ENCODE results near the gene NARS2. TPM values are rescaled to one million over a fixed set of nuclear protein-coding genes. Genes with fewer than 3 reads are reported as not detected.

Gene NARS2
- total and polyA plus RNA-seq, 10 of the 15 experiments (the other 5 are each of a cell fraction or from before 2014, with no cell fraction given): 22.2 to 45.3 (median 36.3) TPM

DNA sequence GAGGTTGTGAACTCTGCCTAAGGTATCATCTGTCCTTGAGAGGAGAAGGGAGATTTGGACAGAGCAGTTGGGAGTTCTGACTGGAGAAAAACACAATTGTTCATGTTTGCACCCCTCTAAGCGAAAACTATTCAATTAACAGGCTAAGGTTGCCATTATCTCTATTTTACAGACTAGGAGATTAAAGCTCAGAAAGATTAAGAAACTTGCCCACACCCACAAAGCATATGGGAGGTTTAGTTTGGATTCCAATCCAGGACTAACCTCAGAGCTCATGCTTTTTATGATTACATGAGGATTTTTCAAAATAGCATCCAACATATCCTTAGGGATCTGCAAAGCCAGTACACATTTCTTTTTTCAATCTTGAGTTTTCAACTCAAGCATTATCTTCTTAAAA is 179.1 kb downstream of the NARS2 start:
- ChIA-PET CTCF (no interaction called here), SMC1A (ENCODE audit: uncharacterized antibody, unreplicated experiment) (interaction anchor here (0.6 to 0.7 kb wide), 2 partner anchors 85 to 167 kb away, joined by 3 to 5 read pairs; no protein-coding TSS in a partner anchor), RAD21 (ENCODE audit: unreplicated experiment) (no interaction called here), POLR2A (no interaction called here)
- no peak for DNase-seq (ENCODE audit: low read depth, low spot score)
- H2AFZ ChIP-seq (ENCODE audit: control insufficient read depth, low read depth, low read length): no peak overlapping the region
- WGBS (ENCODE audit: insufficient coverage, insufficient replicate concordance, low lambda C conversion rate, missing lambda C conversion rate): 50% methylated on average over 1 of the region's 1 CpG
- peaks cover 4% of the 10 kb centered on the region; the same call in 1 of the 2 replicates for H3K4me1 ChIP-seq (ENCODE audit: control insufficient read depth, insufficient read depth, low read length)
- ATAC-seq: no peak
- no peak overlapping the region for H3K27ac ChIP-seq (ENCODE audit: control insufficient read depth, insufficient read depth)
- no peaks in the 10 kb centered on the region for H3K9me3 ChIP-seq (replicated peaks; ENCODE audit: control insufficient read depth, insufficient read depth, low read length)
- no peaks in the 10 kb centered on the region for H4K20me1 ChIP-seq (ENCODE audit: control insufficient read depth, insufficient read depth)
- BruUV-seq (replicated peaks): no TSS peak
- in situ Hi-C loops (cut with MboI) (no loop called here), intact Hi-C loops (cut with micrococcal nuclease; ENCODE audit: unreplicated experiment) (no loop called here)
- H3K4me3 ChIP-seq: no peak overlapping the region
- H3K4me2 ChIP-seq (ENCODE audit: control insufficient read depth, insufficient read depth): no peak overlapping the region
- FAIRE-seq: no peak
- H3K9ac ChIP-seq (ENCODE audit: control insufficient read depth, insufficient read depth, low read length): no peak overlapping the region
- H3K36me3 ChIP-seq (ENCODE audit: control insufficient read depth in 2 of 2, insufficient read depth in 2 of 2, low read length in 1 of 2): no peaks in the 10 kb centered on the region
- no peaks in the 10 kb centered on the region for H3K79me2 ChIP-seq (ENCODE audit: control insufficient read depth, insufficient read depth, low read length)
- H3K27me3 ChIP-seq (replicated peaks in 1 of 2; ENCODE audit: control insufficient read depth in 2 of 2, insufficient read depth in 2 of 2, low read length in 1 of 2): no peaks in the 10 kb centered on the region
- TF ChIP-seq KDM1A (IDR thresholded peaks at IDR 0.05; ENCODE audit: borderline replicate concordance) (no peak), BRCA1 (IDR thresholded peaks at IDR 0.05; ENCODE audit: low read depth, low read length) (no peak), DPF2 (IDR thresholded peaks at IDR 0.05) (no peak), PML (IDR thresholded peaks at IDR 0.05; ENCODE audit: low read length) (no peak), SP1 (IDR thresholded peaks at IDR 0.05; ENCODE audit: low read depth, low read length) (no peak), CBX3 (IDR thresholded peaks at IDR 0.05; ENCODE audit: borderline replicate concordance, low read depth) (no peak), POLR2AphosphoS2 (IDR thresholded peaks at IDR 0.05; ENCODE audit: low read depth, low read length) (no peak), CEBPB (IDR thresholded peaks at IDR 0.05; ENCODE audit: borderline replicate concordance in 1 of 2, low read depth in 2 of 2, low read length in 2 of 2) (no peak), ZNF24 (IDR thresholded peaks at IDR 0.05) (no peak), SUPT20H (IDR thresholded peaks at IDR 0.05; ENCODE audit: borderline replicate concordance, control insufficient read depth, low read depth, low read length) (no peak)
- TF ChIP-seq, protein P1, sequence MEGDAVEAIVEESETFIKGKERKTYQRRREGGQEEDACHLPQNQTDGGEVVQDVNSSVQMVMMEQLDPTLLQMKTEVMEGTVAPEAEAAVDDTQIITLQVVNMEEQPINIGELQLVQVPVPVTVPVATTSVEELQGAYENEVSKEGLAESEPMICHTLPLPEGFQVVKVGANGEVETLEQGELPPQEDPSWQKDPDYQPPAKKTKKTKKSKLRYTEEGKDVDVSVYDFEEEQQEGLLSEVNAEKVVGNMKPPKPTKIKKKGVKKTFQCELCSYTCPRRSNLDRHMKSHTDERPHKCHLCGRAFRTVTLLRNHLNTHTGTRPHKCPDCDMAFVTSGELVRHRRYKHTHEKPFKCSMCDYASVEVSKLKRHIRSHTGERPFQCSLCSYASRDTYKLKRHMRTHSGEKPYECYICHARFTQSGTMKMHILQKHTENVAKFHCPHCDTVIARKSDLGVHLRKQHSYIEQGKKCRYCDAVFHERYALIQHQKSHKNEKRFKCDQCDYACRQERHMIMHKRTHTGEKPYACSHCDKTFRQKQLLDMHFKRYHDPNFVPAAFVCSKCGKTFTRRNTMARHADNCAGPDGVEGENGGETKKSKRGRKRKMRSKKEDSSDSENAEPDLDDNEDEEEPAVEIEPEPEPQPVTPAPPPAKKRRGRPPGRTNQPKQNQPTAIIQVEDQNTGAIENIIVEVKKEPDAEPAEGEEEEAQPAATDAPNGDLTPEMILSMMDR (IDR thresholded peaks at IDR 0.05 in 2 of 3, conservative IDR thresholded peaks at IDR 0.05 in 1 of 3; ENCODE audit: control insufficient read depth in 2 of 3, extremely low read depth in 1 of 3, insufficient read depth in 1 of 3, low read depth in 3 of 3, low read length in 3 of 3): no peak
- TF ChIP-seq, protein P2, sequence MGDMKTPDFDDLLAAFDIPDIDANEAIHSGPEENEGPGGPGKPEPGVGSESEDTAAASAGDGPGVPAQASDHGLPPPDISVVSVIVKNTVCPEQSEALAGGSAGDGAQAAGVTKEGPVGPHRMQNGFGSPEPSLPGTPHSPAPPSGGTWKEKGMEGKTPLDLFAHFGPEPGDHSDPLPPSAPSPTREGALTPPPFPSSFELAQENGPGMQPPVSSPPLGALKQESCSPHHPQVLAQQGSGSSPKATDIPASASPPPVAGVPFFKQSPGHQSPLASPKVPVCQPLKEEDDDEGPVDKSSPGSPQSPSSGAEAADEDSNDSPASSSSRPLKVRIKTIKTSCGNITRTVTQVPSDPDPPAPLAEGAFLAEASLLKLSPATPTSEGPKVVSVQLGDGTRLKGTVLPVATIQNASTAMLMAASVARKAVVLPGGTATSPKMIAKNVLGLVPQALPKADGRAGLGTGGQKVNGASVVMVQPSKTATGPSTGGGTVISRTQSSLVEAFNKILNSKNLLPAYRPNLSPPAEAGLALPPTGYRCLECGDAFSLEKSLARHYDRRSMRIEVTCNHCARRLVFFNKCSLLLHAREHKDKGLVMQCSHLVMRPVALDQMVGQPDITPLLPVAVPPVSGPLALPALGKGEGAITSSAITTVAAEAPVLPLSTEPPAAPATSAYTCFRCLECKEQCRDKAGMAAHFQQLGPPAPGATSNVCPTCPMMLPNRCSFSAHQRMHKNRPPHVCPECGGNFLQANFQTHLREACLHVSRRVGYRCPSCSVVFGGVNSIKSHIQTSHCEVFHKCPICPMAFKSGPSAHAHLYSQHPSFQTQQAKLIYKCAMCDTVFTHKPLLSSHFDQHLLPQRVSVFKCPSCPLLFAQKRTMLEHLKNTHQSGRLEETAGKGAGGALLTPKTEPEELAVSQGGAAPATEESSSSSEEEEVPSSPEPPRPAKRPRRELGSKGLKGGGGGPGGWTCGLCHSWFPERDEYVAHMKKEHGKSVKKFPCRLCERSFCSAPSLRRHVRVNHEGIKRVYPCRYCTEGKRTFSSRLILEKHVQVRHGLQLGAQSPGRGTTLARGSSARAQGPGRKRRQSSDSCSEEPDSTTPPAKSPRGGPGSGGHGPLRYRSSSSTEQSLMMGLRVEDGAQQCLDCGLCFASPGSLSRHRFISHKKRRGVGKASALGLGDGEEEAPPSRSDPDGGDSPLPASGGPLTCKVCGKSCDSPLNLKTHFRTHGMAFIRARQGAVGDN (IDR thresholded peaks at IDR 0.05): no peak
- TF ChIP-seq, protein P3, sequence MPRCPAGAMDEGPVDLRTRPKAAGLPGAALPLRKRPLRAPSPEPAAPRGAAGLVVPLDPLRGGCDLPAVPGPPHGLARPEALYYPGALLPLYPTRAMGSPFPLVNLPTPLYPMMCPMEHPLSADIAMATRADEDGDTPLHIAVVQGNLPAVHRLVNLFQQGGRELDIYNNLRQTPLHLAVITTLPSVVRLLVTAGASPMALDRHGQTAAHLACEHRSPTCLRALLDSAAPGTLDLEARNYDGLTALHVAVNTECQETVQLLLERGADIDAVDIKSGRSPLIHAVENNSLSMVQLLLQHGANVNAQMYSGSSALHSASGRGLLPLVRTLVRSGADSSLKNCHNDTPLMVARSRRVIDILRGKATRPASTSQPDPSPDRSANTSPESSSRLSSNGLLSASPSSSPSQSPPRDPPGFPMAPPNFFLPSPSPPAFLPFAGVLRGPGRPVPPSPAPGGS (IDR thresholded peaks at IDR 0.05; ENCODE audit: borderline replicate concordance, insufficient read depth, low read depth, low read length, poor library complexity, severe bottlenecking): no peak
- TF ChIP-seq, protein P4, sequence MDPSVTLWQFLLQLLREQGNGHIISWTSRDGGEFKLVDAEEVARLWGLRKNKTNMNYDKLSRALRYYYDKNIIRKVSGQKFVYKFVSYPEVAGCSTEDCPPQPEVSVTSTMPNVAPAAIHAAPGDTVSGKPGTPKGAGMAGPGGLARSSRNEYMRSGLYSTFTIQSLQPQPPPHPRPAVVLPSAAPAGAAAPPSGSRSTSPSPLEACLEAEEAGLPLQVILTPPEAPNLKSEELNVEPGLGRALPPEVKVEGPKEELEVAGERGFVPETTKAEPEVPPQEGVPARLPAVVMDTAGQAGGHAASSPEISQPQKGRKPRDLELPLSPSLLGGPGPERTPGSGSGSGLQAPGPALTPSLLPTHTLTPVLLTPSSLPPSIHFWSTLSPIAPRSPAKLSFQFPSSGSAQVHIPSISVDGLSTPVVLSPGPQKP (IDR thresholded peaks at IDR 0.05; ENCODE audit: low read depth, low read length): no peak
- TF ChIP-seq, protein P5, sequence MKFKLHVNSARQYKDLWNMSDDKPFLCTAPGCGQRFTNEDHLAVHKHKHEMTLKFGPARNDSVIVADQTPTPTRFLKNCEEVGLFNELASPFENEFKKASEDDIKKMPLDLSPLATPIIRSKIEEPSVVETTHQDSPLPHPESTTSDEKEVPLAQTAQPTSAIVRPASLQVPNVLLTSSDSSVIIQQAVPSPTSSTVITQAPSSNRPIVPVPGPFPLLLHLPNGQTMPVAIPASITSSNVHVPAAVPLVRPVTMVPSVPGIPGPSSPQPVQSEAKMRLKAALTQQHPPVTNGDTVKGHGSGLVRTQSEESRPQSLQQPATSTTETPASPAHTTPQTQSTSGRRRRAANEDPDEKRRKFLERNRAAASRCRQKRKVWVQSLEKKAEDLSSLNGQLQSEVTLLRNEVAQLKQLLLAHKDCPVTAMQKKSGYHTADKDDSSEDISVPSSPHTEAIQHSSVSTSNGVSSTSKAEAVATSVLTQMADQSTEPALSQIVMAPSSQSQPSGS (IDR thresholded peaks at IDR 0.05; ENCODE audit: low read length): no peak
